Hematopoietic multipotent progenitor cell treated with erythropoietin and hydrocortisone succinate and interleukin-3 and kit ligand, for 4 days (in vitro differentiated cells): ENCODE measurements around the gene ZNF808.
"Not testable (repeated sequence)": the region's sequence is repeated elsewhere in the genome, so short reads cannot be mapped to it uniquely, and the experiment has no call there.

Source experiments
- DNase-seq: peaks from one replicate; pipeline ENCODE4 v3.0.0-alpha.2; 2015

The ZNF808 gene

GRCh38 chr19:52538815-52539214, 11.3 kb downstream of the ZNF808 start:
- not testable (repeated sequence) for DNase-seq

- DNase-seq: not testable (repeated sequence)
Measured at GRCh38 chr19:52541176-52541575, 13.7 kb downstream of the ZNF808 start.

- no peak for DNase-seq
Measured at GRCh38 chr19:52541608-52542007, 14.1 kb downstream of the ZNF808 start.

- not testable (repeated sequence) for DNase-seq
Measured at GRCh38 chr19:52542541-52542940, 15.1 kb downstream of the ZNF808 start.

GRCh38 chr19:52542984-52543664, 15.7 kb downstream of the ZNF808 start:
- peak; percentile 38 for DNase-seq

- DNase-seq: peak; percentile 9
Measured at GRCh38 chr19:52554216-52554971, 26.9 kb downstream of the ZNF808 start.

GRCh38 chr19:52557231-52557995, 29.9 kb downstream of the ZNF808 start:
- DNase-seq: no peak

GRCh38 chr19:52558732-52559445, 31.4 kb downstream of the ZNF808 start:
- not testable (repeated sequence) for DNase-seq

- not testable (repeated sequence) for DNase-seq
Measured at GRCh38 chr19:52561611-52562010, 34.1 kb downstream of the ZNF808 start.

- no peak for DNase-seq
Measured at GRCh38 chr19:52566121-52566520, 38.7 kb downstream of the ZNF808 start.

- no peak for DNase-seq
Measured at GRCh38 chr19:52566588-52566987, 39.1 kb downstream of the ZNF808 start.

GRCh38 chr19:52567921-52568320, 40.5 kb downstream of the ZNF808 start:
- DNase-seq: no peak

GRCh38 chr19:52569638-52569999, 42.2 kb downstream of the ZNF808 start:
- DNase-seq: not testable (repeated sequence)

GRCh38 chr19:52570000-52570861, 42.8 kb downstream of the ZNF808 start, which contains the start of gene ZNF701:
ZNF701 (plus strand) TSS chr19:52570287; CDS start chr19:52574148, 3,861 bp downstream.
- peak; percentile 96 for DNase-seq

GRCh38 chr19:52584736-52585440, 57.4 kb downstream of the ZNF808 start:
- DNase-seq: no peak

GRCh38 chr19:52585604-52586003, 58.1 kb downstream of the ZNF808 start:
- no peak for DNase-seq

GRCh38 chr19:52590728-52591127, 63.3 kb downstream of the ZNF808 start:
- DNase-seq: no peak

- DNase-seq: peak; percentile 16
Measured at GRCh38 chr19:52592301-52592700, 64.8 kb downstream of the ZNF808 start.

GRCh38 chr19:52593441-52593840, 66.0 kb downstream of the ZNF808 start:
- DNase-seq: not testable (repeated sequence)

GRCh38 chr19:52599241-52599640, 71.8 kb downstream of the ZNF808 start:
- no peak for DNase-seq

GRCh38 chr19:52600639-52601024, 73.2 kb downstream of the ZNF808 start:
- DNase-seq: peak; percentile 42
